ENCODE data around the gene PARN. TPM values are rescaled to one million over a fixed set of nuclear protein-coding genes. Genes with fewer than 3 reads are reported as not detected.
"Not testable (repeated sequence)": the region's sequence is repeated elsewhere in the genome, so short reads cannot be mapped to it uniquely, and the experiment has no call there.

PARN gene
- total RNA-seq, 2 donors from 2014 or later = 22.4 to 51.2 TPM

- TF ChIP-seq POLR2A (IDR thresholded peaks at IDR 0.05) (no peak), CTCF (IDR thresholded peaks at IDR 0.05) (no peak), POLR2AphosphoS5 (IDR thresholded peaks at IDR 0.05) (no peak)
- no peaks in the 10 kb centered on the region for H3K9me3 ChIP-seq
- 76% methylated on average over 23 of the region's 23 CpGs for WGBS
- intact Hi-C loops (cut with DNase I) = no loop called here
- H3K27me3 ChIP-seq (replicated peaks; ENCODE audit: insufficient read depth) = no peaks in the 10 kb centered on the region
- H3K27ac ChIP-seq = peak overlapping the region; percentile 45 to 65
- no peaks in the 10 kb centered on the region for H3K36me3 ChIP-seq
- no peak for DNase-seq (ENCODE audit: low spot score)
- no peak overlapping the region for H3K4me3 ChIP-seq
- no peaks in the 10 kb centered on the region for H3K4me1 ChIP-seq (replicated peaks)
Measured at GRCh38 chr16:14400285-14400977, 229.6 kb downstream of the PARN start.

GRCh38 chr16:14399378-14400284, 230.4 kb downstream of the PARN start:
- Histone ChIP-seq H3K27ac (peak overlapping the region; percentile 45 to 65), H3K9me3 (no peaks in the 10 kb centered on the region), H3K4me1 (replicated peaks) (no peaks in the 10 kb centered on the region), H3K4me3 (no peak overlapping the region), H3K36me3 (no peaks in the 10 kb centered on the region), H3K27me3 (replicated peaks; ENCODE audit: insufficient read depth) (no peaks in the 10 kb centered on the region)
- DNase-seq (ENCODE audit: low spot score) = no peak
- intact Hi-C loops (cut with DNase I) = loop anchor here (5.0 to 10.0 kb wide), 2 partner anchors 97 to 125 kb away; no protein-coding TSS in a partner anchor
- 42% methylated on average over 25 of the region's 25 CpGs for whole genome bisulfite sequencing
- TF ChIP-seq POLR2A (IDR thresholded peaks at IDR 0.05) (no peak), POLR2AphosphoS5 (IDR thresholded peaks at IDR 0.05) (no peak), CTCF (IDR thresholded peaks at IDR 0.05) (no peak)

- DNase-seq (ENCODE audit: low spot score) = no peak
- intact Hi-C loops (cut with DNase I) = loop anchor here (5.0 to 10.0 kb wide), 2 partner anchors 96 to 127 kb away; no protein-coding TSS in a partner anchor
Measured at GRCh38 chr16:14398014-14398717, 231.9 kb downstream of the PARN start.

GRCh38 chr16:14395710-14396304, 234.3 kb downstream of the PARN start:
- 51% methylated on average over 10 of the region's 10 CpGs for WGBS

More at GRCh38 chr16:14398014-14398717, 231.9 kb downstream of the PARN start:
- Histone ChIP-seq H3K4me1 (replicated peaks) (no peaks in the 10 kb centered on the region), H3K9me3 (no peaks in the 10 kb centered on the region), H3K27me3 (replicated peaks; ENCODE audit: insufficient read depth) (no peaks in the 10 kb centered on the region), H3K27ac (no peak overlapping the region), H3K36me3 (no peaks in the 10 kb centered on the region), H3K4me3 (no peak overlapping the region)
- TF ChIP-seq POLR2AphosphoS5 (IDR thresholded peaks at IDR 0.05) (no peak), POLR2A (IDR thresholded peaks at IDR 0.05) (no peak), CTCF (IDR thresholded peaks at IDR 0.05) (no peak)
- WGBS = 82% methylated on average over 11 of the region's 11 CpGs

More at GRCh38 chr16:14395710-14396304, 234.3 kb downstream of the PARN start:
- H3K36me3 ChIP-seq; H3K4me3 ChIP-seq; H3K9me3 ChIP-seq; DNase-seq (ENCODE audit: low spot score); H3K27ac ChIP-seq; H3K4me1 ChIP-seq (replicated peaks); H3K27me3 ChIP-seq (replicated peaks; ENCODE audit: insufficient read depth): not testable (repeated sequence)
- intact Hi-C loops (cut with DNase I) = loop anchor here (5.0 to 10.0 kb wide), 2 partner anchors 94 to 129 kb away; no protein-coding TSS in a partner anchor

All from prostate gland (tissue), 2 donors.